PFSK-1 (cell line): ENCODE measurements around the gene RNU6-1.

Experiments used
- POLR2AphosphoS5 ChIP-seq: IDR thresholded peaks from 2 replicates; pipeline ENCODE4 v1.6.1; 2012; ENCODE audit warnings: low read depth, mild to moderate bottlenecking, control low read depth, low read length, moderate library complexity
- REST ChIP-seq, 2 experiments: IDR thresholded peaks; 2 replicates each; pipeline versions ENCODE4 v1.6.1 to v1.8.0; 2011 to 2012; ENCODE audit warnings: low read depth in 2 of 2, low read length in 2 of 2, control low read depth in 1 of 2, inconsistent platforms in 1 of 2, mild to moderate bottlenecking in 1 of 2, moderate library complexity in 1 of 2; ENCODE audit not compliant: insufficient read depth in 1 of 2
- SIN3A ChIP-seq: IDR thresholded peaks from 2 replicates; pipeline ENCODE4 v1.6.1; 2012; ENCODE audit warnings: mild to moderate bottlenecking, low read length, moderate library complexity, borderline replicate concordance; ENCODE audit not compliant: insufficient read depth
- TAF1 ChIP-seq: IDR thresholded peaks from 2 replicates; pipeline ENCODE4 v1.6.1; 2012; ENCODE audit warnings: low read length, control low read depth, borderline replicate concordance; ENCODE audit not compliant: insufficient read depth

GRCh38 chr15:67865331-67865730 lies 25.5 kb upstream of the RNU6-1 start:
- TF ChIP-seq POLR2AphosphoS5: no peak
- TF ChIP-seq TAF1: no peak
- TF ChIP-seq SIN3A: no peak
- TF ChIP-seq REST (IDR thresholded peaks at IDR 0.05; ENCODE audit: insufficient read depth in 1 of 2, low read depth in 2 of 2, low read length in 2 of 2): no peak
